ENCODE data around the gene FYN.

FYN gene

GRCh38 chr6:111819458-111819857 is 53.8 kb downstream of the FYN start:
- TF ChIP-seq CTCF (IDR thresholded peaks at IDR 0.05; ENCODE audit: insufficient read depth, low read depth, low read length, missing control alignments) = no peak
- DNase-seq (ENCODE audit: low read depth) = no peak
- no peak overlapping the region for H3K4me3 ChIP-seq (ENCODE audit: low read depth, low read length)

GRCh38 chr6:111818539-111819226 is 54.6 kb downstream of the FYN start:
- no peak for DNase-seq (ENCODE audit: low read depth)
- no peak for TF ChIP-seq CTCF (IDR thresholded peaks at IDR 0.05; ENCODE audit: insufficient read depth, low read depth, low read length, missing control alignments)
- H3K4me3 ChIP-seq (ENCODE audit: low read depth, low read length) = no peak overlapping the region

- no peak for TF ChIP-seq CTCF (IDR thresholded peaks at IDR 0.05; ENCODE audit: insufficient read depth, low read depth, low read length, missing control alignments)
- DNase-seq (ENCODE audit: low read depth) = no peak
These were observed 55.7 kb downstream of the FYN start for GRCh38 chr6:111817451-111818120.

GRCh38 chr6:111813677-111814310 is 59.5 kb downstream of the FYN start:
- H3K4me3 ChIP-seq (ENCODE audit: low read depth, low read length) = no peak overlapping the region
- DNase-seq (ENCODE audit: low read depth) = no peak
- no peak for TF ChIP-seq CTCF (IDR thresholded peaks at IDR 0.05; ENCODE audit: insufficient read depth, low read depth, low read length, missing control alignments)

More at GRCh38 chr6:111817451-111818120, 55.7 kb downstream of the FYN start:
- no peak overlapping the region for H3K4me3 ChIP-seq (ENCODE audit: low read depth, low read length)

- DNase-seq (ENCODE audit: low read depth) = no peak
- TF ChIP-seq CTCF (IDR thresholded peaks at IDR 0.05; ENCODE audit: insufficient read depth, low read depth, low read length, missing control alignments) = no peak
- no peak overlapping the region for H3K4me3 ChIP-seq (ENCODE audit: low read depth, low read length)
These were observed 60.0 kb downstream of the FYN start for GRCh38 chr6:111813237-111813636.

- DNase-seq (ENCODE audit: low read depth) = no peak
- TF ChIP-seq CTCF (IDR thresholded peaks at IDR 0.05; ENCODE audit: insufficient read depth, low read depth, low read length, missing control alignments) = no peak
- H3K4me3 ChIP-seq (ENCODE audit: low read depth, low read length) = no peak overlapping the region
These were observed 60.9 kb downstream of the FYN start for GRCh38 chr6:111812060-111813038.
